Stimulated activated CD4-positive, alpha-beta T cell treated with anti-CD3 and anti-CD28 coated beads, Interleukin-4, amount 100 ng/mL, for 1 hour (primary cell): ENCODE measurements around the gene COL11A1.

Source experiments
- DNase-seq: peaks from one replicate; pipeline ENCODE4 v3.0.0-alpha.2; 2020

Gene COL11A1

GRCh38 chr1:102897557-102897956, 210.8 kb downstream of the COL11A1 start:
- DNase-seq = no peak

DNA sequence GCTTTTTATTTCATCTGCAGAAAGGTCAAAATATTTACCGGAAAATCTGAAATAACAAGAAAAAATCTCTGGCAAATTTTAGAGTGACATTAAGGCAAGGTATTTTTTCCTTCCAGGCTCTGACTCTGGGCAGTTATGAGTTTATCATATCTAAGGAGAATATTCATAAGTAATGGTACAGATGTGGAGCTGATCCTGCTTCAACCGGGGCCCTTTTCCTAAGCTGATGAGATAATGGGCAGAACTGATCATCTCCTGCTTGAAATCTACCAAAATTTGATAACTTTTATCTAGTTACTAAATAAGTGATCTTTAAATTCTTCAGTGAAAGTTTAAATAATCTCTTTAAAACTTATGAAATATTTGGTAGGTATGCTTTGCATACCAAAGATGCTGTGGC, 211.6 kb downstream of the COL11A1 start:
- DNase-seq = no peak

GRCh38 chr1:102896286-102896685, 212.0 kb downstream of the COL11A1 start:
- DNase-seq = no peak

- no peak for DNase-seq
Measured at GRCh38 chr1:102891868-102892625, 216.3 kb downstream of the COL11A1 start.

- no peak for DNase-seq
Measured at GRCh38 chr1:102886638-102887037, 221.7 kb downstream of the COL11A1 start.

DNA sequence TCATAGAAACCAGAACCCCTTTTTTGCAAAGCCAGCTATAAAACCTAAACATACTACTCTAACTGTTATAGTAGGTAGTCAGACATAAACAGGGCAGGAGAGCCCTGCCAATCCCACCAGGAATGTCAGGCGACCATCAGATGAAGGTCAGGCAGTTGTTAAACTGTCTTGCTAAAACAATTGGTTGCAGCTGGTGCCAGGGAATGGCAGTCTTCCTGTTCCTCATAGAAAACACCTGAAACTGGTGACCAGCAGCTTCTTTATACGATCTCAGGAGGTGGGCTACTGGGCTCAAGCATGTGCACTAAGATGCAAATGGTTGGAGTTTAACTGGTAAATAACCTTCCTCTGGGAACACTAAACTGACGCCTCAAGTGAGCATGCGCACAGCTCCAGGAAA, 224.1 kb downstream of the COL11A1 start:
- no peak for DNase-seq

GRCh38 chr1:102879439-102879993, 228.8 kb downstream of the COL11A1 start:
- DNase-seq = no peak

GRCh38 chr1:102875756-102876155, 232.6 kb downstream of the COL11A1 start:
- no peak for DNase-seq

GRCh38 chr1:102872526-102872925, 235.8 kb downstream of the COL11A1 start:
- DNase-seq = no peak

GRCh38 chr1:102872097-102872496, 236.2 kb downstream of the COL11A1 start:
- no peak for DNase-seq

- no peak for DNase-seq
Measured at GRCh38 chr1:102863704-102864103, 244.6 kb downstream of the COL11A1 start.

- DNase-seq = no peak
Measured at GRCh38 chr1:102861247-102861646, 247.1 kb downstream of the COL11A1 start.

DNA sequence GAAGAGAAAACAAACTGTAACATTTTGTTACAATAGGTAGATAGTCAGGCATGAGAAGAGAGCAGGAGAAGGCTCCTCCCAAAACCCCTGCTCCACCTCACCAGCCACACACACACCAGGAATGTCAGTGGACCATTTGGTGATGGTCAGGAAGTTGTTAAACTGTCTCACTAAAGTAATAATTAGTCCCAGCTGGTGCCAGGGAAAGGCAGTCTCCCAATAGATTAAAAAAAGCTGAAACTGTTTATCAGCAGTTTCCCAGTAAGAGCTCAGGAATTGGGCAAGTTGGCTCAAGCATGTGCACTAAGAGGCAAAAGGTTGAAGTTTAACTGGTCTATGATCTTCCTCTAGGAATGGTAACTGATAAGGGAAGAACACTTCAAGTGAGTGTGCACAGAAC, 249.6 kb downstream of the COL11A1 start:
- DNase-seq = no peak

- no peak for DNase-seq
Measured at GRCh38 chr1:102857251-102857650, 251.1 kb downstream of the COL11A1 start.

- no peak for DNase-seq
Measured at GRCh38 chr1:102853701-102854187, 254.6 kb downstream of the COL11A1 start.

DNA sequence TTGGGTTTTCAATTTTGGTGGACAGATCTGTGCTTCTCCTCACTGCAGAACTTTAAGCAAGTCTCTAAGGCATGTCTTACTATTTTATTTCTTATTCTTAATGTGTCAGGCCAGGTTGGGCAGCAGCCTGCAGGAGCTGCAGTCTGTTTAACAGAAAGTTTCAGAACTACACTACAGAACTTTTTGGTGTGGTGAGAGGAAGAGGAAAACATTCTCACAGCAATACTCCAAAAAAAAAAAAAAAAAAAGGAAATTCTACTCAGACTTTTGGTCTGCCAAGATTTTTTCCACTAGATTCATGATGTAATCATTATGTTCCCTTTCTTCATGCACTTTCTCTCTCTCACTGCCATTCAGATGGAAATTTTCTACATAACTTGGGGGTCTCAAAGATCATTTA, 255.2 kb downstream of the COL11A1 start:
- DNase-seq = no peak

DNA sequence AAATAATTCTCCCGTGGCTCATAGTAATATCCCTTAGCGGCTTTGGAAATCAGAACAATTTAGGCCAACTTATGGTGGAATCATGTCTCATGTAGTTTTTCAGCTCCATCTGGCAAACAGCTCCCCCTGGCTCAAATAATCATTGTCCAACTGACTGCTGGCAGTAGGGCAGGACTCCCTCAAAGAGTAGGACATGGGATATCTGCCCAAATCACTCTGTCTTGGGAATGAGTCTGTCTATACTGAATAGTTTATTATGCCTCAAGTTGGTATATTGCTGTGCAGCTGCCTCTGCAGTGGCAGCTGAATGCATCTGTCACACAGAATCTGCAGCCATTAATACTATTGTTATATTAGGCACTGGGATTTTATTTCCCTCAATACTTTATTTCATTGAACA, 255.7 kb downstream of the COL11A1 start:
- no peak for DNase-seq

GRCh38 chr1:102851616-102852015, 256.7 kb downstream of the COL11A1 start:
- DNase-seq = no peak

DNA sequence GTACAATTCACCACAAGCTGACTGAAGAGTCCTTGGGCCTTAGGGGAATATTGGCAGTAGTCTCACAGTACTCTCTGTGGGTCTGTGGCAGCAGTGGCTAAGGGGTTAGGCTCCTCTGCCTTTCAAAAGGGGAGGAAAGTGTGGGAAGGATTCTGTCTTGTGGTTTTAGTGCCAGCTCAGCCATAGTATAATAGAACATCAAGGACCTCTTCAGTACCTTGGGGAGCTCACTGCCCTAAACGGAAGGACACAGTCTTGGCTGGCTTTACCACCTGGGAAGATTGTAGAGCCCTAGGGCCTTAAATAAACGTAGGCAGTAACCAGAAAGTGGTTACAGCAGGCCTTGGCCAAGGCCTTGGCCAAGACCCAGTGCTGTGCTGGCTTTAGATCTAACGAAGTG, 265.7 kb downstream of the COL11A1 start:
- DNase-seq = no peak

- DNase-seq = no peak
Measured at GRCh38 chr1:102840741-102841140, 267.6 kb downstream of the COL11A1 start.

DNA sequence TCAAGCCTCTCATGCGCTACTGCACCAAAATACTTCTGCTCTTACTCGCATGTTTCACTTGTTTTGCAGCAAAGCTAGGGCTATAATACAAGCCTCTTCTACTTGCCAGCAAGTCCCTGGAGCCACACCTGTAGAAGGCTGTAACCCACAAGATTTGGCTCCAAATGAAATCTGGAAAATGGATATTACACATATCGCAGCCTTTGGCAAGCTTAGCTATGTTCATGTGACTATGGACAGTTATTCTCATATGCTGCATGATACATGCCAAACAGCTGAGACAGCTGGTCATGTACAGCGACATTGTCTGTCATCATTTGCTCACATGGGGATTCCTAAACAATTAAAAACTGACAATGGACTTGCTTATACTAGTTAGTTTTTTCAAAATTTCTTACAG, 270.3 kb downstream of the COL11A1 start:
- DNase-seq = no peak

DNA sequence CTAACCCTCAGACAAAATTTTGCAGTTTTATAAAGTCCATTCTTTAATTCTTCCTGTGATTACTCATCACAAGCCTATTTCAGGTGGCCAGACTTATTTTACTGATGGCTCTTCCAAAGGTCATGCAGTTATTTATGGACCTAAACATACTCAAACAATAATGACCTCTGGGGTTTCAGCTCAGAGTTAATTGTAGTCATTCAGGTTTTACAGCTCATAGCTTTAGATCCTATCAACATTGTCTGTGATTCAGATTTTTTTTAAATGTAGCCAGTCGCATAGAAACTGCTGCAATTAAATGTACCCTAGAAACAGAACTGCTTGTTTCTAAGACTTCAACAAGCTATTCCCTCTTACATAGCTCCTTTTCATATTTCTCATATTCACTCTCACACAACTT, 270.8 kb downstream of the COL11A1 start:
- DNase-seq = no peak

GRCh38 chr1:102836991-102837390, 271.3 kb downstream of the COL11A1 start:
- no peak for DNase-seq

DNA sequence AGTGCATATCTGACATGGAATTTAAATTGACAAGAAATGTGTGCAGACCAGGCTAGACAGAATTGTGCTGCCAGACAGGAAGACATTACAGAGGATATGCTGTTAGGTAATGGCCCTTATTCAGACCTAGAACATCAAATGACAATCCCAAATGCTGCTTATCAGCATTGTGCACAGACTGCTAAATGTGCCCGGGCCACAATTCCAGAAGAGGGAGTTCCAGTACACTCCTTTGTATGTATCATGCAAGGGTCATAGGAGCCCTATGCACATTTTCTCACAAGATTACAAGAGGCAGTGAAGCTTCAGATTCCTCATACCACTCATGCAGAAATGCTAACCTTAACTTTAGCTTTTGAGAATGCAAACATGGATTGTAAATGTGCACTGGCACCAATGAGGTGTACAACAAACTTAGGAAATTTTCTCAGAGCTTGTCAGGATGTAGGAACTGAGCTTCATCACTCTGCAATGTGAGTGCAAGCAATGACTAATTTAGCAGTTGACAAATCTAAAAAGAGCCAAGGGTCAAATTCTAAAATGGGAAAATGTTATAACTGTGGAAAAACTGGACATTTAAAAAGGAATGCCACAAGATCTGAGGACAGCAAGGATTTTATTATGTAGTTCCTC, 273.5 kb downstream of the COL11A1 start:
- DNase-seq = no peak
